GM21390 (cell line): ENCODE measurements around the gene IFI27L1.
"Not testable (repeated sequence)": the region's sequence is repeated elsewhere in the genome, so short reads cannot be mapped to it uniquely, and the experiment has no call there.

ENCODE experiments used
- ATAC-seq: cut with Tn5 transposase; IDR thresholded peaks from one replicate; pipeline ENCODE4 v1.9.1; 2021; ENCODE audit not compliant: unreplicated experiment

IFI27L1 gene

GRCh38 chr14:94047581-94047980 lies 33.5 kb upstream of the IFI27L1 start:
- ATAC-seq: no peak

GRCh38 chr14:94048691-94049624 lies 32.2 kb upstream of the IFI27L1 start:
- no peak for ATAC-seq

DNA sequence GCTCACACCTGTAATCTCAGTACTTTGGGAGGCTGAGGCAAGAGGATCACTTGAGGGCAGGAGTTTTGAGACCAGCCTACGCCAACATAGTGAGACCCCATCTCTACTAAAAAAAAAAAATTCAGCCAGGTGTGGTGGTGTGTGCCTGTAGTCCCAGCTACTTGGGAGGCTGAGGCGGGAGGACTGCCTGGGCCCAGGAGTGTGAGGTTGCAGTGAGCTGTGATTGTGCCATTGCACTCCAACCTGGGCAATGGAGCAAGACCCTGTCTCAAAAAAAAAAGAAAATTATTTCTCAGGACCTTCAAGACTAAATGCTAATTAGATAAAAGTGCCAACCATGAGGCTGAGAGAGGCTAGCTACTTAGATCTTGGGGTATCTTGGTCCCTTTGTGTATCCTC lies 31.5 kb upstream of the IFI27L1 start:
- ATAC-seq: no peak

GRCh38 chr14:94050231-94050880 lies 30.8 kb upstream of the IFI27L1 start:
- ATAC-seq: no peak

DNA sequence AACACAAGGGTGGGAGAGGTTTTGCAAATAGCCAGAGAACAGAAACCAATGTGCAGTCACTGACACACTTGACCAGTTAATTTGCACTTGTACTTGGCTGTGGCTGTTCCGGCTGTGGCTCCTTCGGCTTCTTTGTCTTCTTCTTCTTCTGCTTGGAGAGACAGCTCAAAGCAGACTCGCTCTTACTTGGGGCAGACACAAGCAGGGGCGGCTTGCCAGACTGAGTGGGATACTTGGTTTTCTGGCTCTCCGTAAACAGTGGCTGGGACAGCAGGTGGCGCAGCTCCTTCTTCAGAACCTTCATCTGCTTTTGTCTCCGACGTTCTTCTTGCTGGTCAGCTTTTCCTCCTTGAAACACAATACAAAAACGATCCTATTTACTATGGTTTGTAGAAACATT lies 30.0 kb upstream of the IFI27L1 start:
- no peak for ATAC-seq

DNA sequence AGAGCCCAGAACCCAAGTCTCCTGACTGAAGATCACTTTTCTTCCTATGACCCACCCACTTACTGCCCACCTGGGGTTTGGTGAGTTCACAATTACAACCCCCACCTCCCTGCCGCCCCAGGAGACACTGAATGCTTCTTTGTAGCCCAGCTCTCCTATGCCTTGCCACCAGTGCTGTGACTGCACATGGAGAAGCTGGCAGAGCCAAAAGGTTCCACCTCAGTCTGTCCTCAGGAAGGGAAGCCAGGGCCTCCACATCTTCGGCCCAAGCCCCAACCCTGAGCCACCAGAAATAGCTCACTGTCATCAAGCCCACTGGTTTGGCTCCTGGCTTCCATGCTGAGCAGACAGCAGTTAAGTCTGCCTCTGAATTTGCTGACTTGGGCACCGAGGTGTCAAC lies 29.3 kb upstream of the IFI27L1 start:
- ATAC-seq: no peak

GRCh38 chr14:94052199-94052598 lies 28.9 kb upstream of the IFI27L1 start:
- ATAC-seq: no peak

DNA sequence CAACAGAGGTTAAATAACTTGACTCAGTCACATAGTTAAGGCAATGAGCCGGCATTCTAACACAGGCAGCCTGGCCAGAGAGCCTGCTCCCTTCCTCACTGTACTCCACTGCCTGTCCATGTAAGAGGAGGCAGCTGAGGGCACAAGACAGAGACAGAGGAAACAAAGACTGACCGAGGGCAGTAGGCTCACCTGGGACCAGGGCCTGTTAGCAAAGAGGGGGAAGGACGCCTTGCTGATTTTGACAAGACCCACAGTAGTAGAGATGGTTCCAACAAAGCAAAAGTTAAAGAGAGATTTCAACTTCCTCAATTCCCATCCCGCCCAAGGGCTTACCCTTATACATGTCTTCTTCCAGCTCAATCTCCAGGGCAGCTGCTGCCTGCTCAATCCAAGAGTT lies 28.4 kb upstream of the IFI27L1 start:
- no peak for ATAC-seq

DNA sequence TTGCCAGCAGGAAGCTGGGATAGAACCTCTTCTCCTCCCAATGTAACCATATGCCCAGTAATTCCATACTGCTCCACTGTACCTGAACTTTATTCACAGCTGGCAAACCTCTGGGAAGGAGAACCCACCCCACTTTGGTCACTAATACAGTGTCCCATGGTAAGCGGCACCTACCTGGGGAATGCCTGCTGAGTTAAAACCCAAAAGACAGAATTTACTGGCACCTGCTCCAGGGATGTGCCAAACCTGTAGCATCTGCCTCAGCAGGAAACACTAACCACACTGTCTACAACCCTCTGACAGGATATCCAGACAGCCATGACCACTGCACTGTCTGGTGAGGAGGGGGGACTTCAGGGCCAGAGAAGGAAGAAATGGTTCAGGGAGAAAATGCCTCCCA lies 26.7 kb upstream of the IFI27L1 start:
- ATAC-seq: no peak

GRCh38 chr14:94054936-94055335 lies 26.2 kb upstream of the IFI27L1 start:
- no peak for ATAC-seq

DNA sequence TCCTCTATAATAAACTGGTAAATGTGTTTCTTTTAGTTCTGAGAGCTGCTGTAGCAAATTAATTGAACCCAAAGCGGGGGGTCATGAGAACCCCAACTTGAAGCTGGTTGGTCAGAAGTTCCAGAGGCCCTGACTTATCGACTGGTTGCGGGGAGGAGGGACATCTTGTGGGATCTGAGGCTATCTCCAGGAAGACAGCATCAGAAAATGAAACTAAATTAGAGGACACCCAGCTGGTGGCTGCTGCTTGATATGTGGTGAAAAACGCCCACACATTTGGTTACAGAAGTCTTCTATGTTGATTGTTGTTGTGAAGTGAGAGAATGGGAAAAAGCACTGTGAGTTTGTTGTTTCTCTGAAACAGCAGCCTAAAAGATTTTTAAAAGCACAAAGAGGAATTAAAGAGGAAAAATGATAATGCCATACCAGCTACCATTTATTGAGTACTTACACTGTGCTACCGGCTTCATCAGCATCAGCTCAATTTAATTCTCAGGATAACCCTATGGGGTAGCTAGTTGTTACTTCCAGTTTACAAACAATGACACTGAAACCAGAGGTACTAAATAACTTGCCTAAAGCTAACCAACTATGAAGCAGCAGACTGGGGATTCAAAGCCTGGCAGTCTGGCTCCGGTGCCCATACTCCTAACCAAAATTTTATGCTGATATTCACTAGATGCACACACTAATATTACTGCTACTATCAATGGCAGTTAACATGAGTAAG lies 24.4 kb upstream of the IFI27L1 start:
- ATAC-seq: peak; percentile 87

GRCh38 chr14:94058128-94058673 lies 22.9 kb upstream of the IFI27L1 start:
- no peak for ATAC-seq

- no peak for ATAC-seq
Observed at GRCh38 chr14:94058674-94059138, 22.4 kb upstream of the IFI27L1 start.

- ATAC-seq: no peak
Observed at GRCh38 chr14:94059998-94060397, 21.1 kb upstream of the IFI27L1 start.

- no peak for ATAC-seq
Observed at GRCh38 chr14:94062344-94062940, 18.7 kb upstream of the IFI27L1 start.

DNA sequence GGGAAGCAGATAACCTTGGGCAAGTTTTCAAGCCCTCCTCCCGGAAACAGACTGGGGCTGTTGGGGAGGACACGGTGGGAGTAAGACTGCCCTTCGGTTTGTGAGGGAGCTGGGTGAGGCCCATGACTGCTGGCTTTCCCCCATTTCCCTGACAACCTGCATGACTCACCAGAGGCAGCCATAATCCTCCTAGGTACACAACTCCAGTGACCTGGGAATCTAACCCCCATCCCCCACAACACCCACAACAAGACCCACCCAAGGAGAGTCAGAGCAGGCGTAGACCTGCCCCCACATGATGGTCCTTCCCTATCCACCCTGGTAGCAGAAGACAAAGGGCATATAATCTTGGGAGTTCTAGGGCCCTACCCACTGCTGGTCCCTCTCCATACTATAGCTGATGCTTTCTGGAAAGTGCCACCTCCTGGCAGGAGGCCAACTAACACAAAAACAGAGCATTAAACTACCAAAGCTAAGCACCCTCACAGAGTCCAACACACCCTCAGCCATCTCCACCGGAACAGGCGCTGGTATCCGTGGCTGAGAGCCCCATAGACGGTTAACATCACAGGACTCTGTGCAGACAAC lies 14.9 kb upstream of the IFI27L1 start:
- ATAC-seq: no peak

GRCh38 chr14:94072076-94072475 lies 9.0 kb upstream of the IFI27L1 start:
- ATAC-seq: not testable (repeated sequence)

GRCh38 chr14:94074534-94074933 lies 6.6 kb upstream of the IFI27L1 start:
- ATAC-seq: no peak

DNA sequence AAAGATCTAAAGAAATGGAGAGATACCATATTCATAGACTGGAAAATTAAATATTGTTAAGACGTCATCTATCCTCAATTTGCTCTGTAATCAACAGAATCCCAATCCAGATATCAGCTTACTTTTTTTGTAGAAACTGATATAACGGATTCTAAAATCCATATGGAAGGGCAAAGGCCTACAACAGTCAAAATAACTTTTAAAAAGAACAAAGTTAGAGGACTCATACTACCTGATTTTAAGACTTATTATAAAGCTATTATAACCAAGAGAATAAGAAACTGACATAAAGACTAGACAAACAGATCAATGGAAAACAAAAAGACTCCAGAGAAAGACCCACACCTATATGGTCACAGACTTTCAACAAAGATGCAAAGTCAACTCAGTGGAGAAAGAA lies 6.1 kb upstream of the IFI27L1 start:
- no peak for ATAC-seq

GRCh38 chr14:94077111-94077821 lies 3.8 kb upstream of the IFI27L1 start:
- no peak for ATAC-seq
